HUDEP-2 (cell line): ENCODE data around the gene ANKRD1.
"Not testable (repeated sequence)": the region's sequence is repeated elsewhere in the genome, so short reads cannot be mapped to it uniquely, and the experiment has no call there.

ENCODE experiments used
- DNase-seq, 76 experiments: peaks; one replicate each; lab custom pipeline; 2025; ENCODE audit not compliant: unreplicated experiment in 76 of 76; lab: John Stamatoyannopoulos, UW

ANKRD1 gene

DNA sequence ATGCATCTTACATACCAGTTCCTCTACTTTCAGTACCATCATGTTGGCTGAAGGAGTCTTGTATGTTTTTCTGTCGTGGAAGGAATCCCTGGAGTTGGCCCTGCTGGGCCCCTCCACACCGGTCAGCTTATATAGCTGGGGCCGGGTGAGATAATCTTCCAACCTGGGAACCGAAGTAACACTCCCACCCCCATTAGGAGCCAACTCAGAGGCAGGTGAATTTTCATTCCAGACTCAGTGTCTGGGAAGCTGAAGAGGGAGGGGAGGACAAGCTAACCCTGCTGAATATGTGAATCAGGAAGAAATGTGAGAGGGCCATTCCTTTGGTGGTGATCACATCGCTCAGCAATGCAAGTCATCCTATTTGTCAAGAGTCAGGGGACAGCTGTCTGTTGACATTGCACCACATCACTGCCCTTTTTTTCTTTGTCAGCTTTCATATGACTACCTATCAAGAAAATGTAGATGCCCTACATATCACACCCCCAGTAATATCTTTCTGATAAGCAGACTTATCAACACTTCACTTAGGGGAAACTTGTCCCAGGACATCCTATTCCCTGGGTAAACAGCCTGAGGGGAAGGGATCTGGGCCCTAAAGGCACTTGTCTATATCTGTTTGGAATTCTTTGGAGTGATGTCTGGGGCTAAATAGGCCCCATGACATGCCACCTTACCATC lies at the start of gene ANKRD1:
Gene ANKRD1, minus strand, starts transcription at position 102 of the 681 bp plus-strand sequence. Its CDS starts 60 bp downstream, at position 42.
- DNase-seq: no peak

DNA sequence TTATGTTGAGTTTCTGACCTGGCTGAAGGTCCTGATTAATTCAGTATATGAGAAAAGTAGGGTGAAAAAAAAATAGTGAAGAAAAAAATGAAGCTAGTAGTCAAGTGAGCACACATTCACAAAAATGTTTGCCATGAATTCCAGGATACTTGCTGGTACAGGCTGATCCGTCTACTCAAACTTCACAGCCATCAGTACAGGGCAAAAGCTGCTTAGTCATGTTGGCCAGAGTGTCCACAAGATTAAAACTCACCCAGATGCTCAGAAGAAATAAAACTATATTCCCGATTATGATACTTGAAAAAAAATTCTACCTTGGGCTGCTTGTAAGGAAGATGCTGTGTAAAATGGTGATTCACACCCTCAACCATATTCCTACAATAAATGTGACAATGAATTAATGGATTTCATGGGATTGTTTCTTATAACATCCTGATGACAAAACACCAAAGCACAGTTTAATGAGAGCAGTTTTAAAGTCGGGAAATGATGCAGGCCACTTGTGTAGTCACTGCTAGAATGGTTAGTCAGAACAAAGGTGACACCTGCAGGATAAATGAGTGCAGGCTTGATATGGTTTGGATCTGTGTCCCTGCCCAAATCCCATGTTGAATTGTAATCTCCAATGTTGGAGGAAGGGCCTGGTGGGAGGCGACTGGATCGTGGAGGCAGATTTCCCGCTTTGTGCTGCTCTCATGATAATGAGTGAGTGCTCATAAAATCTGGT lies 49.2 kb upstream of the ANKRD1 start:
- DNase-seq: no peak

DNA sequence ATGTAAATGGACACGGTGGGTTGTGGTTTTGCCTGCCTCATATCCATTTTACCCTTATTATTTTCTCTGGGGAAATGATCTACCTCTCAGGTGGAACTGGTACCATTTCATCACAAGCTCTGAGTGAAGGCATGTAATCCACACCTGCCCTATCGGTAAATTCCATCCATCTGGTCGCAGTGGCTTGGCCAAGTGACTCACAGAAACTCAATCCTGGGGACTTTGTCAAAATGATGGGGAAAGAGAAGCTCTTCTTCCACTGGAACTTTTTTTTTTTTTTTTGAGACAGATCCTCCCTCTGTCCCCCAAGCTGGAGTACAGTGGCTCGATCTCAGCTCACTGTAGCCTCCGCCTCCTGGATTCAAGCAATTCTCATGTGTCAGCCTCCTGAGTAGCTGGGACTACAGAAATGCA lies 48.2 kb upstream of the ANKRD1 start:
- no peak for DNase-seq

DNA sequence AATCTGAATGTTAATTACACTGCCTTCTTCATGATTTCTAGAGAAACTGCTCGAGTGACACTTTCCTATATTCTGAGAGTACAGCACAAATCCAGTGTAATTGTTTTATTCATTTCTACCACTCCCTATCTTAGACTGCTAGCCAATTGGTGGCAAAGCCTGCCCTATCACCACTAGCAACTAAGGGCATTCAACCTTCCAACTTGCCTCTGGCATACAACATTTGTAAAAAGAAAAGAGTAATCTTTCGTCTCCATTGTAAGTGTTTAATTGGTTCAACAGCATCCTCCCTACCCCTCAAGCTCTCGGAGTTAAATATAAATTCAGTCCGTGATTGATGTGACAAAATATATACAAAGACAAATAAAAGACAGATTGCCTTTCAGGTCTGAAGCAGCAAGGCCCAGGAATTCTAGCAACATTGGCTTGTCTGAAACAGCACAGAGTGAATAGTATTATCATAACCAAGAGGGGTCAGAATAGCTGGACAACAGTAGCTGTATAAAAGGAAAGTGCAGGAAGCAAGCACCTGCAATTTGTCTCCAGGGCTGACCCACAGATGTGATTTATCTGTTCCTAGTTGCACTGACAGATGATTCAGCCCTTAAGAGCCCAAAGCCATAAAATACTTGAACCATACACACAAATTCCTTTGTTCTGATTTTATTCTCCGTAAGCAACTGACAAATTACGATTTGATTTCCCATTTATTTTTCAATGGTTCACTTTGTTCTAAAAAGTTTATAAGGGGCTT lies 47.6 kb upstream of the ANKRD1 start:
- DNase-seq: no peak

DNA sequence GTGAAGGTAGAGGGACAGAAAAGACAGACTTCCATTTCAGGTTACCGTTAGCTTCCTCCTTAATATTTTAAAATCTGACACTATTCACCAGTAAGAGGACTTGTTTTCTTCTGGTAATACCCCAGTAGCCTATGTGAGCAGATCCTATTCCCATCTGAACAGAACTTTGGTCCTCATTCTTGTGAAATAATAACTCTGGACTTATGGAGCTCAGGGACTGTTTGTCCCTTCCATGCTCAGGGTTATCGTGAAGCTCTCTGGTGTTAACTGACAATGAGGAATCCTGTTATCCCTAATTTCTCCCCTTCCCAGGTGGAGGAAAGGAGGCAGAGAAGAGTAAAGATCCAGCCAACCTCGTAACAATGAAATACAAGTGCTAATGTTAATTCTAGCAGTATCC lies 47.0 kb upstream of the ANKRD1 start:
- DNase-seq: no peak

DNA sequence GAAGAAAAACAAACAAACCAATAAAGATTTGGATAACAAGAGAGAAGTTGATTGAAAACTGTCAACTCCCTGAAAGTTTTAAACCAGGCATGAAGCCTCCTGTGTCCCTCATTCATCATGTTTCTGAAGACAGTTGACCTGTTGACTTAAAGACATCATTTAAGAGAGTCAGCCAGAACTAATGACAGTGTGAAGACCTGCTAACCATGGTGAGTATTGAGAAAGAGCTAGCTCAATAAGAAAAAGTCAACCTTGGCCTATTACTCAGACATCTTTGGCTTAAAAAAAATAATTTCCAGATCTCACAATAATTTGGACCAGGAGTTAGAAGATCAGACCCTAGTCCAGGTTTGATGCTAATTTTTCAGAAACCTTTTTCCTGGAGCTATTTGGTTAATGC lies 45.3 kb upstream of the ANKRD1 start:
- DNase-seq: no peak

DNA sequence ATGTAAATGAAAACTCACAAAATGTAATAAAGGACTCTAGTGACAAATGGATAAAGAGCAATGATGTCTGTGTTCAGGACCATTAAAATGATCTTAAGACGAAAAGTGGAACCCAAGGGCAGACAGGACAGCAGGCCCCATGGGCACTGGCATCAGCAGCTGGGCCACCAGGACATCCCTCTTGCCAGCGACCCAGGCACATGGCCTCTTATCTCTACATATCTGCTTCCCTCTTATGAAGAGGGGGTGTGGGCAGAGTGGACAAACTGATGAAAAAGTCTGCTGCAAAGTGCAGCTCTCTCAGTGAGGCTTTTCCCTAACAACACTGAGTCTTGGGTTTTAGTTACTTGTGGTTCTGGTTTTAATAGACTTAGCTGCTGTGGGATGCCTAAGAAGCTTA lies 44.8 kb upstream of the ANKRD1 start:
- no peak for DNase-seq

DNA sequence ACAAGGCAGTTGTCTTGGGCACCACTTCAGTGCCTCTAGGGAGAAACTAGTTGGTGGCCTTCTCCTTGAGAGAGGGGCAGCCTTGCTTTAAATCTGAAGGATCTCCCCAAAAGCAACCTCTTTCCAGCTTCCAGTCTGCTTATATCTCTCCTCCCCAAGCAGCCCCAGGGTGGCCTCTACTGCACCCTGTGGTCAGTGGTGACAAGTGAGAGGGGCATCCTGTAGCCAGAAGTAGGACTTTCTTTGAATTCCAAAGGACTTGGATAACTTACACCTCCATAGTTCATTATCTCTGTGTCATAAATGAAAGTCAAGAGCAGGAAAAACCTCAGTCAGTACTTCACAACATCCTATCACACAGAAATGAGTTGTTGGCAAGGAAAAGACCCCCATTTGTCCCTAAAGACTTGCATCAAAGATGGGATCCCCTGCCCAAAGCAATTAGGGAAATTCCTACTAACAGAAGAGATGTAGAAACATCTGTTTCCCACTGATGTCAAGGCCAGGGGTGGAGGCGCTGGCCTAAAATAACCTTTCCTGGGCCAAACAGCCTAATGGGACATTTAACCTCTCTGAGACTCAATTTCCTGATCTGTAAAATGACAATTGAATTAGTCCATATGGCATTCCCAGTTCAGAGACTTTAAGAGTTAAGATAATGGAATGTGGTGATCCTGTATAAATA lies 44.0 kb upstream of the ANKRD1 start:
- DNase-seq: no peak

DNA sequence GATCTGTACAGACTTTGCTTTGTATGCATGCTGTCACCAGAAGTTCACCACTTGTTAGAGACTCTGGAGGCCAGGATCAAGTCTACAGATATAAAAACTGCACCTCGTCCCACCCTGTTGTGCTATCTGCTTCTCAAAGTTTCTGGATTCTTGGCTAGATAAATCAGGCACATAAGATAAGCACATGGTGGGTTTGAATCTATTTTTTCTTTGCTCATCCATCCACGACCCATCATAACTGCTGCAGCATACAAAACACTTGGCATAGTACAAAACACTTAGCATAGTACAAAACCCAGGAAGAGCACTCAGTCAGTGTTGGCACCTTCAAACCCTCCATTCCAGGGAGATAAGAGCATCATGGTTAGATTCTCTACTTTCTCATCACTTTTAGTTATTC lies 42.4 kb upstream of the ANKRD1 start:
- no peak for DNase-seq

DNA sequence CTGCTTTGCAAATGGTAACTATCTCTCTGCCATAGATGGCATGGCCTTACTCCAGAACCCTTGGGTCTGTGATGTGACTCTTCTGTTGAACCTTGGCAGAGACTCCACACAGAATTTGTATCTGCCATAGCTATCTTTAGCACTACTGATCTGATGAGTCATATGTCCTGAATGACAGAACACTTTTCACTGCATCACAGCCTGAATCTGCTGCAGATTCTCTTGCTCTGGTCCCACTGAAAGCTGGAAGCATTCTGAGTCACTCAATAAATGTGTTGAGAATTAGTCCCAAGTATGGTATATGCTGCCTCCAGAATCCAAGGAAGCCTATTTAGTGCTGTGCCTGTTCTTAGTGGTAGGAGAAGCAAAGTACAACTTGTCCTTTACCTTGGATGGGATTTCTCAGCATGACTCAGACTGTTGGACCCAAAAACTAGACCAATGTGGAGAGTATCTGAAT lies 39.5 kb upstream of the ANKRD1 start:
- DNase-seq: peak in 1 of 76 experiments; percentile 2

DNA sequence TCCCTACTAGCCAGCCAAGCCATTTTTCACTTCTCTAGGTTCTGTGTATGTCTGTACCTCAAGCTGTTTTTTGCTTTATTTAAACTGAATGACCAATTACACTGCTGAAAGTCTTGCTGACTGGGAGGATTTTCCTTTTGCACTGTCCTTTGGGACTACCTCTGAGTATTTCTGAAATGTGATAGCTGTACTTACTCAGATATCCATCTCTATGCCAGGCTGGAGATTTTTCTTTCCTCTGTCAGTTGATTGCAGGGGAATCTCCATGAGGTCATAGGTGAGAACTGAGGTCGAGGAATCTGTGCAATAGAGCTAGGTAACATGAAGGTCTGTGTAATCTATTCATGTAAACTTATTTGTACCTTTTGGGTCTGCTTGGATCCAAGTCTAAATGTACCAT lies 38.9 kb upstream of the ANKRD1 start:
- no peak for DNase-seq

DNA sequence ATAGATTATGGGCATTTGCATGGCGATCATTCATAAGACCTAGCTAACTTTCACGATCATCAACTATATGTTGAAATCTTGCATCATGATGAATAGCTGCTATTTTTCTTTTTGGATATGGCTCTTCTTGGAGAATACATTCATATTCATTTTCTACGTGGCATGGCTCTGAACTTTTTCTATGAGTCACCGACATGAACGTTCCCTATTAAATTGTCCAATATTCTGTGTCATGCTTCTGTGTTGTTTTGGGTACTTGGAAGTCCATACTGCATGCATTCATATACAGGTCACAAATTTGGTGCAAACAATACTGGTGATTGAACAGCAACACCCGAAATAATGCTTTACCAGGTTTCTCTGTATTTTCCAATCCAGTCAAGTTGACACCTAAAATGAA lies 37.9 kb upstream of the ANKRD1 start:
- no peak for DNase-seq

DNA sequence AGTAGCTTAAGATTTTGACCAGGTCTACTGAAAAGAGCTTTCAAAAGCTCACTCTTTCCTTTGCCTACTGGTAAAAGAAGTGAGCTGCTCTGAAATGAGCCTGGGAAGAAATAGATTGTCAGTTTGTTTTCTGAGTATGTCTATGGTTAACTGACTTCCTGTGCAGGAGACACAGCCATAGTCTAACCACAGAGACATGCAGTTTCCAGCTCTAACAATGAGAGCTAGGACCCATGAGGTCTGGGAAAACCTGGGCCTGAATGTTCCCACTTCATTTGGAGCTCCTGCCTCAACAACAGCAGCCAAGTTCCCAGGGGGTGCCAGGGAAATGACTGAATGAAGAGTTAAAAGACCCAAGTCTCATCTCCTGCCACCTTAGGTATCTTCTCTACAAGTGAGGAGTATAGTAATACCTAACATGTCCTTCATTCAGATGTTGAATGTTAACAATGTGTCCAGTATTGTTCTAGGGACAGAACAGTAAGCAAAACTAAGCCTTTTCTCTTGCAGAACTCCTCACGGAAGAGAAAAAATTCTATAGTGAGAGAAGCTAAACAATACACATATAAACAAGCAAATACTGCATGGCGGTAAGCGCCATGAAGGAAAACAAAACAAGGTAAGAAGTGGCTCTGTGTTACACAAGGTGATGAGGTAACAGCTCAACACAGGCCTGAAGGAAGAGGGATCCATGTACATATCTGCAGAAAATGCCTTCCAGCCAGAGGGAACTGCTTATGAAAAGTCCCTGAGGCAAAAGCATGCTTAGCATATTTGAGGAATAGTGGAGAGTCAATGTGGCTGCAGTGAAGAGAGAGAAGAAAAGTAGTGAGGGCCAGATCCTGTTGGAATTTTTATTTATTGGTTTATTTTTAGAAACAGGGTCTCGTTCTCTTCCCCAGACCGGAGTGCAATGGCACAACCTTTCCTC lies 26.4 kb upstream of the ANKRD1 start:
- DNase-seq: no peak

DNA sequence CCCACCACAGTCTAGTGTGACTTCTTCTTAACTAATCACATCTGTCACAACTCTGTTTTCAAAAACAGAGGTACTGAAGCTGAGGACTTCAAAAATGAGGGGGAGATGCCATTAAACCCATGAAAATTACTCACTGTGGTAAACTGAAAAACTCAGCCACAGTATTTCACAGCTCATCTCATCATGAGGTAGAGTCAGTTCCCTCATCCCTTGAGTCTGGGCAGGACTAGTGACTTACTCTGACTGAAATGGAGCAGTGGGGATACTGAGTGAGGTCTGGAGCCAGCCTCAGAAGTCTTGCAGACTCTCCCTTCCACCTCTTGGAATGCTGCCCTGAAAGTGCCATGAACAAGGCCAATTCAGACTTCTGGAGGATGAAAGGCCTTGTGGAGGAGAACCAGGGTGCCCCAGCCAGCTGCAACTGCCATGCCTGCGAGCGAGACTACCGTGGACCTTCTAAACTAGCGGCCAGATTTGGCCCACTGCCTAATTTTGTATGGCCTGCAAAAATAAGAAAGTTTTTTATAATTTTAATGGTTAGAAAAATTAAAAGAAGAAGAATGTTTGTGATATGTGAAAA lies 24.7 kb upstream of the ANKRD1 start:
- DNase-seq: no peak

DNA sequence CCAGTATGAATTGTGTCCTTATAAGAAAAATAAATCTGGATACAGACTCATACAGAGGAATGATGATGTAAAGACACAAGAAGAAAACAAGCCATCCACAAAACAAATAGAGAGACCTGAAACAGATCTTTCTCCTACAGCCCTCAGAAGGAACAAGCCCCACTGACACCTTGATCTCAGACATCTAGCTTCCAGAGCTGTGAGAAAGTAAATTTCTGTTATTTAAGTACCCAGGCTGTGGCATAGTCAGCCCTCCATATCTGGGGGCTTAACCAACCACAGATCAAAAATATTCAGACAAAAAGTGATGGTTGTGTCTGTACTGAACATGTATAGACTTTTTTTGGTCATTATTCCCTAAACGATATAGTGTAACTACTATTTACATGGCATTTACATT lies 23.9 kb upstream of the ANKRD1 start:
- no peak for DNase-seq

DNA sequence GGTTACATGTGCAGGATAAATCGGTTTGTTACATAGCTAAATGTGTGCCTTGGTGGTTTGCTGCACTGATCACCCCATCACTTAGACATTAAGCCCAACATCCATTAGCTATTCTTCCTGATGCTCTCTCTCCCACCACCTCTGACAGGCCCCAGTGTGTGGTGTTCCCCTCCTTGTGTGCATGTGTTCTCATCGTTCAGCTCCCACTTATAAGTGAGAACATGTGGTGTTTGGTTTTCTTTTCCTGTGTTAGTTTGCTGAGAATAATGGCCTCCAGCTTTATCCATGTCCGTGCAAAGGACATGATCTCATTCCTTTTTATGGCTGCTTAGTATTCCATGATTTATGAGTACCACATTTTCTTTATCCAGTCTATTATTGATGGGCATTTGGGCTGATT lies 22.1 kb upstream of the ANKRD1 start:
- DNase-seq: not testable (repeated sequence)

DNA sequence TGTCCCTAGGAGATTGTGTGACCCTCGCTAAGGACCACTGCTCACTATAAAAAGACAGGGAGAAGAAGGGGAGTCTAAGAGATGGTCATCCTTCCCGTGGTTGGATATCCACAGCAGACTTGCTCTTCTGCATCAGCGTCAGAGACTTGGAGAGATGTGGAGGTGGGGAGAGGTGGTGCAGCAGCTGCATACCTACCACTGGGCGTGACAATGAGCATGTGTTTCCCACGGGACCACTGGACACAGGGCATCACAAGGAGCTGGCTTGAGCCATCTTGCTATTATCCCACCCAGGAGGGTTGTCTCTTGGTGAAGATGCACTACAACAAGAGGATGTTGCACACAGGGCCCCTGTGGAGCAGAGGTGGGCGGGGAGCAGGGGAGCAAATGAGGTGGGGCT lies 18.8 kb upstream of the ANKRD1 start:
- no peak for DNase-seq

DNA sequence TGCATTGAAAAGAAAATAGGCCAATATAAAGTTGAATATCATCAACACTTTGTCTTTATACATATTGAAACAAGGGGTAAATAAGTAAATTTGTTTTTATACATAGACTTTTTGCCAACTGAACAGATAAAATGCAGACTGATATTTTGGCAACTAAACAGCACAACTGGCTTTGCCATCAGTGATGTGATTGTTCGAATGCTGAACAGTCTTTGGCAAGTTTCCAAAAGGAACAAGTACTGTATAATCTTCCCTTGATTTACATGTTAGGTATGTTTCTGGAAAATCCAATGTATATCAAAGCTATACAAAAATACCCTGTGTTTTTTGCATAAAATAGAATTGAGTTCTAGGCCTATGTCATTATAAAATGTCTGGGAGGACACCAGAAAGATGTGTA lies 18.2 kb upstream of the ANKRD1 start:
- no peak for DNase-seq

DNA sequence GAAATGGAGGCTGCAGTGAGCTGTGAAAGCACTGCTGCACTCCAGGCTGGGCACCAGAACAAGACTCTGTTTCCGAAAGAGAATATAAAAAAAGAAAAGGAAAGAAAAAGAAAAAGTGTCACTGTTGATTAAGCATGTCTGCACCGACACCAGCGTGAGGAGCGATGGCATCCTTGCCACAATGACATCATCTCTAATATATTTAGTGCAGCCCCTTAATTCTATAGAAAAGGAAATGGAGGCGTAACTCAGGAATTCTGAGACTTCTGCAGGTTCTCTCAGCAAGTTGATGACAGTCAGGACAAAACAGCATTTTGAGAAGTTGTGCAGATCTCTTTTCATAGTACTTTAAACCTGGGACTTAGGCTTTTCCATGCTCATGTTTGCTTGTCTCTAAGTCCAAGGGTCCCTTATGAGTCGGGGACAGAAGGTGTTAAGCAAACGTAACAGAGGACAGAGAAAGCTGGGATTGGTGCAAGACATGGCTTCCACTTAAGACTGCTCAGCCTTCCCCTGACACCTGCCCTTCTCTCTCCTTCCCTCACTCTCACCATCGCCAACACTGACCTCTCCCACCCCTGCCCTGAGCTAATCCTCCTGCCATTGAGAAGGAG lies 16.9 kb upstream of the ANKRD1 start:
- no peak for DNase-seq
